Activated naive CD4-positive, alpha-beta T cell treated with Interleukin-2 at 50 U/mL for 16 hours (primary cell): ENCODE results near the gene RAMP1.

Experiments
- DNase-seq: peaks from one replicate; pipeline ENCODE4 v3.0.0-alpha.2; 2020

Gene RAMP1

GRCh38 chr2:237956402-237956736, 96.9 kb downstream of the RAMP1 start:
- DNase-seq, result no peak

- DNase-seq, result no peak
These were observed 102.2 kb downstream of the RAMP1 start for GRCh38 chr2:237961637-237962036.
